Activated B cell treated with CpG ODN at 0.5 μM for 24 hours (primary cell): Measurements from ENCODE around the gene TMEM134. TPM values are rescaled to one million over a fixed set of nuclear protein-coding genes. Genes with fewer than 3 reads are reported as not detected.
A peak's percentile ranks its signal among the peaks of the same experiment; 100 is the strongest.
"Not testable (repeated sequence)": the region's sequence is repeated elsewhere in the genome, so short reads cannot be mapped to it uniquely, and the experiment has no call there.

Source experiments
- ATAC-seq: fragments of 200-7000 bp; cut with Tn5 transposase; one replicate; pipeline ENCODE4 v1.10.0; 2021; ENCODE audit warnings: low read depth, mild to moderate bottlenecking, moderate library complexity
- CTCF ChIA-PET: fragments of 350-600 bp; sonication (Branson Sonifier 250); formaldehyde crosslinking; loops from one replicate; lab custom pipeline; 2021; ENCODE audit warnings: antibody characterized with exemption; lab: Charles Lee
- POLR2A ChIA-PET: fragments of 350-600 bp; sonication (Branson Sonifier 250); formaldehyde crosslinking; loops from one replicate; lab custom pipeline; 2021; ENCODE audit warnings: antibody characterized with exemption; lab: Charles Lee
- DNase-seq: peaks from one replicate; pipeline ENCODE4 v3.0.0; 2022
- H3K27ac Mint-ChIP-seq: one replicate; pipeline ENCODE4 v1.8.0; 2020; ENCODE audit warnings: mixed read lengths
- H3K27me3 Mint-ChIP-seq: one replicate; pipeline ENCODE4 v1.8.0; 2021; ENCODE audit warnings: mixed read lengths
- H3K36me3 Mint-ChIP-seq: one replicate; pipeline ENCODE4 v1.8.0; 2021; ENCODE audit warnings: low read depth, mixed read lengths
- H3K4me1 Mint-ChIP-seq: one replicate; pipeline ENCODE4 v1.8.0; 2021; ENCODE audit warnings: mixed read lengths
- H3K4me3 Mint-ChIP-seq: one replicate; pipeline ENCODE4 v1.8.0; 2020; ENCODE audit warnings: mild to moderate bottlenecking, mixed read lengths
- H3K9me3 Mint-ChIP-seq: one replicate; pipeline ENCODE4 v1.8.0; 2020; ENCODE audit warnings: mixed read lengths
- intact Hi-C: fragments of 100-400 bp; cut with micrococcal nuclease; formaldehyde crosslinking; loops from one replicate; pipeline ENCODE4 v1.15.1; 2024
- total RNA-seq: library from RNA; stranded (reverse); gene quantifications from 2 replicates; pipeline ENCODE4 v1.2.3, GENCODE V29; 2022
- TF ChIP-seq, protein P1 (sequence below): fragments of 200-600 bp; IDR thresholded peaks from one replicate; pipeline ENCODE4 v1.8.0; 2022; ENCODE audit warnings: antibody characterized with exemption, mild to moderate bottlenecking

TMEM134 gene
- total RNA-seq, 1 donor from 2014 or later, result 83.5 TPM

DNA sequence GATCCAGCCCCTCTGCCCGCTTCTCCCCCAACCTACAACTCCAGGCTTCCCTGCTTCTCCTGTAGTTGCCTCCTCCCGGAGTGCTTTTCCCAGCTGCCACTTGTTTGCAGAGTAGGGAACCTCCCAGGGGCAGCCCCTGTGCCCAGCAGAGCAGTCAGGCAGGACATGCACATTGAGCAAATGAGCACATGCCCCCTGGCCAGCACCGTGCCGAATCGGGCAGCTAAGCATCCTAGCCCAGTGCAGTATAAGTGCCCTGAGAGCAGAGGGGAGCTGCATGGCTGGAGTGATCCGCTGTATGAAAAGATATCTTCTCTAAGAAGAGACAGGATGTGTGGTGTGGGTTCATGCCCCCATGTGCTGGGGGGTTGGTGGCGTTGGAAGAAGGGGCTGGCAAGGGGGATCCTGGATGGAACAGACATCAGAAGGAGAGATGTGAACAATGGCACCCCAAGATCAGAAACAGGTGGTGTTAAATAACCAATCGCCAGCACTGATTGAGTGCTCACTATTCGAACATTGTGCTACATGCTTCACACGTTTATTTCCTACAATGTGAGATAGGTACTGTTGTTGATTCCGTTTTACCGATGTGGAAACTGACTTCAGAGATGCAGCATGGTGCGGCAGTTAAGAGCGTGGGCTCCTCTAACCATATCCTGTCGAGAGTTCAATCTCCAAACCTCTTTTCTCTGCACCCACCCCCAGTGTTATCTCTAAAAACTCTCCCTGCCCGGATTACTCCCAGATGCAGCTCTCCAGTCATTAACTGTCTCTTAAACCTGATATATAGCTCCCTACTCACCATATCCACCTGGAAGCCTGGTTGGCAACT, 15.0 kb upstream of the TMEM134 start:
- DNase-seq, result peak; percentile 34
- CTCF ChIA-PET, result interaction anchor here (0.6 to 1.4 kb wide), 2 partner anchors 16 to 142 kb away, joined by 3 to 6 read pairs; no protein-coding TSS in a partner anchor

DNA sequence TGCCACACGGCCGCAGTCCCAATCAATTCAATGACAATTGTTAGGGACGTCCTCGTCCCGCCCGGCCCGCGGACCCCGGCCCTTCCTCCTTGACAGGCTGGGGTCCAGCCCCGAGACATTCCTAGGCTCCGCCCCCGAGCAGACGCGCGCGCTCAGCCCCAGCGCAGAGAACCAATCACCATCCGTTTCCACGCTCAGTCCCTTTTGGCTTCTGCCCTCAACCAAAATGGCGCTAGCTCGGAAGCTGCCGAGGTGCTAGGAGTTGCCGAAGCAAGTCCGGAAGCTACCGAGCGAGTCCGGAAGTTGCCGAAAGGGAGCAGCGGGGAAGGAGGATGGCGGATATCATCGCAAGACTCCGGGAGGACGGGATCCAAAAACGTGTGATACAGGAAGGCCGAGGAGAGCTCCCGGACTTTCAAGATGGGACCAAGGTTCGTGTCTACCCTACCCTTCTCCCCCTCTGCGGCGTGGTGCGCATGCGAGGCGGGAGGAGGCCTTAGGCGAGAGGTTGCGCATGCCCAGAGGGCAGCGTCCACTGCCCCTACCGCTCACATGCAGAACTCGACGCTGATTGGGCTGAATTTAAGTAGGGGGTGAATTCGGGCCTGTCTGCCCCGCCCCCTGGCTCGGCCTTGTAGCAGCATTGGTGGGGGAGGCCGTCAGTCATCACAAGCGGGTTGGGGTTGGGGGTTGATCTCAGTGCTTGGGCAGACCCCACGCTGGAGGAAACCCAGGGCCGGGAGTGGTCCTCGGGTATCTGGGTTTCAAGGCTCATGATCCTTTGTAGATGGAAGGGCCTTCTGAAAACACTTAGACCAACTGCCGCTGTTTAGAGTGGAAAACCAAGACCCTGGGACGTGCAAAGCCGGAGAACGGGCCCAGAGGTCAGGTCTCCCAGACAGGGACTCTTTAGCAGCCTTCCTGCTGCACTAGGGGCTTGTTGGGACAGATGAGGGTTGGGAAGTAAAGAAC, 14.1 kb upstream of the TMEM134 start, which contains the start of gene AIP:
AIP (plus strand) TSS at position 200 of the 972 bp plus-strand sequence; CDS start at position 333, 133 bp downstream.
- H3K4me1 Mint-ChIP-seq, result peaks cover 58% of the 10 kb centered on the region
- DNase-seq (peak; percentile 87), ATAC-seq (peak; percentile 85)
- H3K27ac Mint-ChIP-seq, result peak within 1 kb of the TSS; percentile 98
- H3K36me3 Mint-ChIP-seq, result peaks cover 40% of the 10 kb centered on the region
- POLR2A ChIA-PET, result interaction anchor here (0.6 to 11.1 kb wide), 31 partner anchors 8 to 243 kb away, joined by 3 to 189 read pairs (median 5); partner anchors contain the start of genes CDK2AP2, CORO1B, GSTP1 and PITPNM1
- no peaks in the 10 kb centered on the region for H3K27me3 Mint-ChIP-seq
- intact Hi-C loops, result loop anchor here (1.0 to 2.0 kb wide), 6 partner anchors 14 to 130 kb away; partner anchors contain the start of genes POLD4, RPS6KB2 and TMEM134
- H3K9me3 Mint-ChIP-seq, result no peaks in the 10 kb centered on the region
- TF ChIP-seq, protein P1, sequence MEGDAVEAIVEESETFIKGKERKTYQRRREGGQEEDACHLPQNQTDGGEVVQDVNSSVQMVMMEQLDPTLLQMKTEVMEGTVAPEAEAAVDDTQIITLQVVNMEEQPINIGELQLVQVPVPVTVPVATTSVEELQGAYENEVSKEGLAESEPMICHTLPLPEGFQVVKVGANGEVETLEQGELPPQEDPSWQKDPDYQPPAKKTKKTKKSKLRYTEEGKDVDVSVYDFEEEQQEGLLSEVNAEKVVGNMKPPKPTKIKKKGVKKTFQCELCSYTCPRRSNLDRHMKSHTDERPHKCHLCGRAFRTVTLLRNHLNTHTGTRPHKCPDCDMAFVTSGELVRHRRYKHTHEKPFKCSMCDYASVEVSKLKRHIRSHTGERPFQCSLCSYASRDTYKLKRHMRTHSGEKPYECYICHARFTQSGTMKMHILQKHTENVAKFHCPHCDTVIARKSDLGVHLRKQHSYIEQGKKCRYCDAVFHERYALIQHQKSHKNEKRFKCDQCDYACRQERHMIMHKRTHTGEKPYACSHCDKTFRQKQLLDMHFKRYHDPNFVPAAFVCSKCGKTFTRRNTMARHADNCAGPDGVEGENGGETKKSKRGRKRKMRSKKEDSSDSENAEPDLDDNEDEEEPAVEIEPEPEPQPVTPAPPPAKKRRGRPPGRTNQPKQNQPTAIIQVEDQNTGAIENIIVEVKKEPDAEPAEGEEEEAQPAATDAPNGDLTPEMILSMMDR, result no peak
- CTCF ChIA-PET, result interaction anchor here (0.7 to 1.4 kb wide), 2 partner anchors 15 to 46 kb away, joined by 3 read pairs; no protein-coding TSS in a partner anchor
- peak within 1 kb of the TSS; percentile 93 for H3K4me3 Mint-ChIP-seq

More for the DNA sequence above, 15.0 kb upstream of the TMEM134 start:
- POLR2A ChIA-PET, result interaction anchor here (0.6 to 11.1 kb wide), 18 partner anchors 10 to 133 kb away, joined by 3 to 189 read pairs (median 10); partner anchors contain the start of genes CORO1B, GSTP1, POLD4 and PPP1CA
- intact Hi-C loops, result loop anchor here (1.0 to 2.0 kb wide), 4 partner anchors 48 to 131 kb away; partner anchors contain the start of genes POLD4 and RPS6KB2
- H3K36me3 Mint-ChIP-seq, result peaks cover 49% of the 10 kb centered on the region
- H3K4me1 Mint-ChIP-seq, result peaks cover 60% of the 10 kb centered on the region
- peak overlapping the region; percentile 93 for H3K4me3 Mint-ChIP-seq
- ATAC-seq, result no peak
- no peaks in the 10 kb centered on the region for H3K27me3 Mint-ChIP-seq
- TF ChIP-seq, protein P1, result no peak
- no peaks in the 10 kb centered on the region for H3K9me3 Mint-ChIP-seq
- peak overlapping the region; percentile 98 for H3K27ac Mint-ChIP-seq

DNA sequence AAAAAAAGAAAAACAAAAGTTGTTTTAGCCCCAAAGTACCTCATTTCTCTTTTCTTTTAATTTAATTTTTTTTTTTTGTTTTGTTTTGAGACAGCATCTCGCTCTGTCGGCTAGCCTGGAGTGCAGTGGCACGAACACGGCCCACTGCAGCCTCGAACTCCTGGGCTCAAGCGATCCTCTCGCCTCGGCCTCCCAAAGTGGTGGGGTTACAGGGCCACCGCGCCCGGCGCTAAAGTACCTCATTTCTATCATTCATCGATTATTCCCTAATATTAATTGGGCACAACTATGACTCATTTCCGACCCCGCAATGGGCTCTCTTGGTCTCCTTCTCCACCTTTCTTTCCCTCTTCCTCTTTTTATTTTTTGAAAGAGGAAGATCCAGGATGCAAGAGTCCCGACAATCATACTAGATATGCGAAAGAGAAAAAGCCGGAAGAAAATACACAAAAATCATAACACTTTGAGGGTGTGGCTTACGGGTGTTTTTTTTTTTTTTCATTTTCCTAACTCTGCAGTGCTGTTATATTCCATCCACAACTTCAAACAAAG, 13.3 kb upstream of the TMEM134 start:
- POLR2A ChIA-PET, result interaction anchor here (0.6 to 11.1 kb wide), 30 partner anchors 8 to 242 kb away, joined by 3 to 189 read pairs (median 5); partner anchors contain the start of genes CDK2AP2, CORO1B, GSTP1 and PITPNM1
- H3K4me3 Mint-ChIP-seq, result peak overlapping the region; percentile 93
- no peak for DNase-seq
- intact Hi-C loops, result loop anchor here (1.0 to 2.0 kb wide), 4 partner anchors 13 to 80 kb away; partner anchors contain the start of genes RPS6KB2 and TMEM134
- no peaks in the 10 kb centered on the region for H3K9me3 Mint-ChIP-seq
- peak; percentile 8 for ATAC-seq
- H3K36me3 Mint-ChIP-seq, result peaks cover 32% of the 10 kb centered on the region
- H3K27ac Mint-ChIP-seq, result peak overlapping the region; percentile 98
- no peaks in the 10 kb centered on the region for H3K27me3 Mint-ChIP-seq
- CTCF ChIA-PET, result interaction anchor here (0.7 kb wide), 1 partner anchor 46 kb away, joined by 3 read pairs; no protein-coding TSS in a partner anchor
- peaks cover 50% of the 10 kb centered on the region for H3K4me1 Mint-ChIP-seq
- TF ChIP-seq, protein P1, result no peak

DNA sequence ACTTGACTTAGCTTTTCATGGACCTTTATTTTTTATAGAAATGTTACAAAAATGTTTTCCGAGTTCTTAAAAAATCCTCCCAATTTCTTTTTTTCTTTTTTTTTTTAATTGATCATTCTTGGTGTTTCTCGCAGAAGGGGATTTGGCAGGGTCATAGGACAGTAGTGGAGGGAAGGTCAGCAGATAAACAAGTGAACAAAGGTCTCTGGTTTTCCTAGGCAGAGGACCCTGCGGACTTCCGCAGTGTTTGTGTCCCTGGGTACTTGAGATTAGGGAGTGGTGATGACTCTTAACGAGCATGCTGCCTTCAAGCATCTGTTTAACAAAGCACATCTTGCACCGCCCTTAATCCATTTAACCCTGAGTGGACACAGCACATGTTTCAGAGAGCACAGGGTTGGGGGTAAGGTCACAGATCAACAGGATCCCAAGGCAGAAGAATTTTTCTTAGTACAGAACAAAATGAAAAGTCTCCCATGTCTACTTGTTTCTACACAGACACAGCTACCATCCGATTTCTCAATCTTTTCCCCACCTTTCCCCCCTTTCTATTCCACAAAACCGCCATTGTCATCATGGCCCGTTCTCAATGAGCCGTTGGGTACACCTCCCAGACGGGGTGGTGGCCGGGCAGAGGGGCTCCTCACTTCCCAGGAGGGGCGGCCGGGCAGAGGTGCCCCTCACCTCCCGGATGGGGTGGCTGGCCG, 8.4 kb upstream of the TMEM134 start:
- H3K9me3 Mint-ChIP-seq, DNase-seq, H3K36me3 Mint-ChIP-seq, H3K27ac Mint-ChIP-seq, ATAC-seq, intact Hi-C loops, CTCF ChIA-PET, H3K27me3 Mint-ChIP-seq, H3K4me3 Mint-ChIP-seq, H3K4me1 Mint-ChIP-seq: not testable (repeated sequence)
- POLR2A ChIA-PET, result interaction anchor here (0.7 to 1.6 kb wide), 5 partner anchors 9 to 360 kb away, joined by 3 to 4 read pairs (median 3); partner anchors contain the start of genes PTPRCAP and TMEM134

DNA sequence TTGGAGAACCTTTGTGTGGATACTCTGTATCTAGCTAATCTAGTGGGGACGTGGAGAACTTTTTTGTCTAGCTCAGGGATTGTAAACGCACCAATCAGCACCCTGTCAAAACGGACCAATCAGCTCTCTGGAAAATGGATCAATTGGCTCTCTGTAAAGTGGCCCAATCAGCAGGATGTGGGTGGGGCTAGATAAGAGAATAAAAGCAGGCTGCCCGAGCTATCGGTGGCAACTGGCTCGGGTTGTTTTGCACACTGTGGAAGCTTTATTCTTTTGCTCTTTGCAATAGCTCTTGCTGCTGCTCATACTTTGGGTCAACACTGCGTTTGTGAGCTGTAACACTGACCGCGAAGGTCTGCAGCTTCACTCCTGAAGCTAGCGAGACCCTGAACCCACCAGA, 7.6 kb upstream of the TMEM134 start:
- H3K9me3 Mint-ChIP-seq, DNase-seq, ATAC-seq, H3K27ac Mint-ChIP-seq, intact Hi-C loops, H3K27me3 Mint-ChIP-seq, CTCF ChIA-PET, H3K4me3 Mint-ChIP-seq, H3K4me1 Mint-ChIP-seq, H3K36me3 Mint-ChIP-seq: not testable (repeated sequence)
- POLR2A ChIA-PET, result interaction anchor here (0.7 to 1.3 kb wide), 4 partner anchors 30 to 75 kb away, joined by 3 to 4 read pairs (median 4); partner anchors contain the start of genes PPP1CA and PTPRCAP
